Thymus (tissue), 11 donors: ENCODE results near the gene SPIN2A. TPM values are rescaled to one million over a fixed set of nuclear protein-coding genes. Genes with fewer than 3 reads are reported as not detected.
"Not testable (repeated sequence)": the region's sequence is repeated elsewhere in the genome, so short reads cannot be mapped to it uniquely, and the experiment has no call there.

Experiments used
- DNase-seq, 9 donors: peaks; one replicate each; pipeline ENCODE4 v3.0.0-alpha.2; 2013; ENCODE audit warnings: low spot score in 9 of 9, low read depth in 6 of 9, missing footprints in 1 of 9
- H3K27ac ChIP-seq, 2 donors: one replicate each; pipeline ENCODE4 v1.5.1; 2013; ENCODE audit warnings: control low read depth in 1 of 2, low read depth in 1 of 2, low read length in 1 of 2, mild to moderate bottlenecking in 1 of 2, moderate library complexity in 1 of 2
- H3K27me3 ChIP-seq, 2 donors: one replicate each; pipeline ENCODE4 v1.5.1; 2013; ENCODE audit warnings: low read length in 1 of 2; ENCODE audit not compliant: control insufficient read depth in 2 of 2, insufficient read depth in 1 of 2
- H3K36me3 ChIP-seq, 2 donors: one replicate each; pipeline ENCODE4 v1.5.1; 2013; ENCODE audit warnings: low read length in 1 of 2, mild to moderate bottlenecking in 1 of 2, moderate library complexity in 1 of 2; ENCODE audit not compliant: control insufficient read depth in 2 of 2, insufficient read depth in 2 of 2
- H3K4me1 ChIP-seq, 2 donors: one replicate each; pipeline ENCODE4 v1.5.1; 2013; ENCODE audit warnings: low read length in 2 of 2; ENCODE audit not compliant: control insufficient read depth in 2 of 2, insufficient read depth in 2 of 2
- H3K4me3 ChIP-seq, 2 donors: one replicate each; pipeline ENCODE4 v1.5.1; 2013; ENCODE audit warnings: low read length in 2 of 2, control low read depth in 1 of 2, mild to moderate bottlenecking in 1 of 2
- H3K9me3 ChIP-seq, 2 donors: one replicate each; pipeline ENCODE4 v1.5.1; 2013; ENCODE audit warnings: low read length in 1 of 2, mild to moderate bottlenecking in 1 of 2; ENCODE audit not compliant: control insufficient read depth in 2 of 2, insufficient read depth in 1 of 2
- WGBS: extraction: QIAGEN DNeasy Blood & Tissue Kit; methylation state at CpG from one replicate; pipeline ENCODE4 v1.1.7; 2013; 5-methylcytosine and 5-hydroxymethylcytosine counted together
- polyA plus RNA-seq: library from polyadenylated mRNA; stranded (reverse); fragments of 200-250 nt; gene quantifications from one replicate; pipeline ENCODE4 v1.2.3, GENCODE V29; 2013
- total RNA-seq: library from RNA; stranded (reverse); fragments of 120-200 nt; gene quantifications from one replicate; pipeline ENCODE4 v1.2.4, GENCODE V29; 2013
- donor health status: healthy.

SPIN2A gene
- total and polyA plus RNA-seq, 2 donors: 0.66 TPM

DNA sequence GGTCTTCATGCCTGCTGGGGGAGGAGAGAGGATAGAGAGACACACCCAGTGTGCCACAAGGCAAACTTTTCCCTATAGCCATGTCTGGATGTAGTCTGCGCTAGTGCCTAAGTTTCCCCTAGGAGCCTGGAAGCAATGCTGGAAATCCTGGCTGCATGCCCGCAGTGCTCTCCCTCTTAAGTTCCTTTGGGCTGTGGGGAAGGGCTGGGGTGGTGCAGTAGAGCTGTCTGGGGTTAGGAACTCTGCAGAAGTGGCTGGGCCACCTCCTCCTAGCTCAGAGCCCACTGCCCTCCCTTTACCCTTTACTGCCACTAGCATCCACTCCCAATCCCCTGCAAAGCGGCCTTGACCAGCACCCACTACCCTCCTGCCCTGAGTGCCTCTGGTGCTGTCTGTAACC lies 608 bp downstream of the SPIN2A start:
- H3K27ac ChIP-seq, H3K27me3 ChIP-seq, DNase-seq, H3K36me3 ChIP-seq, H3K4me1 ChIP-seq, H3K4me3 ChIP-seq, H3K9me3 ChIP-seq: not testable (repeated sequence)
- 78% methylated on average over 1 of the region's 3 CpGs for WGBS

DNA sequence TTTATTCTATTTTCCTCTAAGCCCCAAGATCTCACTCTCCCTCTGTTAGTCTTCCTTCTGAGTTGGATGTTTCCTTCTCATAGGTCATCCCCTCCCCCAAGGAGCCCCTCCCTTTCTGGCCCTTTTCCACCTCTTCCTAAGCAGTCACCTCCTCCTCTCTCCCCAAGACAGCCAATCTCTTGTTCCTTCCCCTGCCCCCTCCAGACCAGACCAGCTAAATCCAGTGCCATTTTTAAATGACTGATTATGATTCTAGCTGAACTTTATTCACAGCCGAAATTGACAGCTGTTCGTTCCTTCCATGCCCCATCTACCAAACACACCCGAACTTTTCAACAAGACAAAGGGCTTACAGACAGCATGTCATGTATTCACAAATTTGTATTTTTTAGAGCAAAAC lies 1.9 kb downstream of the SPIN2A start:
- no peaks in the 10 kb centered on the region for H3K36me3 ChIP-seq
- DNase-seq: no peak
- no peak overlapping the region for H3K4me3 ChIP-seq
- no peak overlapping the region for H3K27ac ChIP-seq
- no peaks in the 10 kb centered on the region for H3K4me1 ChIP-seq
- no peaks in the 10 kb centered on the region for H3K9me3 ChIP-seq
- no peaks in the 10 kb centered on the region for H3K27me3 ChIP-seq
- WGBS: 98% methylated on average over 3 of the region's 3 CpGs

DNA sequence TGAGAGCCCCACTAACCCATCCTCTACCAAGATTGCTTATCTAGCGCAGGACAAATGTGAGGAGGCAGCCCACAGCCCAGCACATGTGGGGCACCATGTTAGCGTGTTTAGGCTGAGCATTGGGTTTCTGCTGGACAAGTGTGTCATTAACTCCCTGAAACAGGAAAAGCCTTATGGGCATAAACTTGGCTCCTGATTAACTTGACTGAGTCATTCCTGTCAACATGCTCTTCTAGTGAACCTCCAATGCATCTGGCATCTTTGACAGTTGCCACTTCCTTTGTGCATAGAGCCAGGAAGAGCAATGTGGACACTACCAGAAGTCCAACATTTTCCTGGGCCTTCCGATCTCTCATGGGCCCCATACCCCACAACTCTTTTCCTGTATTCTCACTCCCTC lies 2.5 kb downstream of the SPIN2A start:
- WGBS: 100% methylated on average over 3 of the region's 3 CpGs
- H3K9me3 ChIP-seq: no peaks in the 10 kb centered on the region
- H3K27me3 ChIP-seq: no peaks in the 10 kb centered on the region
- H3K27ac ChIP-seq: no peak overlapping the region
- DNase-seq: no peak
- H3K4me1 ChIP-seq: no peaks in the 10 kb centered on the region
- H3K4me3 ChIP-seq: no peak overlapping the region
- H3K36me3 ChIP-seq: no peaks in the 10 kb centered on the region

DNA sequence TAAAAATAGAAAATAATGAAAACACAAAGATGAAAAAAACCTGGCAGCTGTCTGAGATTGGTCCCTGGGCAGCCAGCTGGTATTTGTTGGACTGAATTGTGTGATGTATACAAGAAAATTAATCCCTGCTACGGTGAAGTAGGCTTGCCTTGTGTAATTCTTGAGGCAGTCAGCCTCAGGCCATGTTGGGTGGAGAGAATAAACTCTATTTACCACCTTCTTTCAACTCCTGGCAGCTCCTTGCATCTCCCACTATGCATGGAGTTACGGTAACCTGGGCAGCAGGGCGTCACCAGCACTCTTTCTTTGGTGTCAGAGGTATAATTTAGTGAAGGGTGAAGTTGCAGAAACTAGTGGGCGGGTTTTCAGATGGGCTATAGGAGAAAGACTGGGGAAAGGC lies 3.5 kb downstream of the SPIN2A start:
- Histone ChIP-seq H3K4me3 (no peak overlapping the region), H3K36me3 (no peaks in the 10 kb centered on the region), H3K4me1 (no peaks in the 10 kb centered on the region), H3K27me3 (no peaks in the 10 kb centered on the region), H3K9me3 (no peaks in the 10 kb centered on the region), H3K27ac (no peak overlapping the region)
- WGBS: 98% methylated on average over 4 of the region's 4 CpGs
- no peak for DNase-seq

DNA sequence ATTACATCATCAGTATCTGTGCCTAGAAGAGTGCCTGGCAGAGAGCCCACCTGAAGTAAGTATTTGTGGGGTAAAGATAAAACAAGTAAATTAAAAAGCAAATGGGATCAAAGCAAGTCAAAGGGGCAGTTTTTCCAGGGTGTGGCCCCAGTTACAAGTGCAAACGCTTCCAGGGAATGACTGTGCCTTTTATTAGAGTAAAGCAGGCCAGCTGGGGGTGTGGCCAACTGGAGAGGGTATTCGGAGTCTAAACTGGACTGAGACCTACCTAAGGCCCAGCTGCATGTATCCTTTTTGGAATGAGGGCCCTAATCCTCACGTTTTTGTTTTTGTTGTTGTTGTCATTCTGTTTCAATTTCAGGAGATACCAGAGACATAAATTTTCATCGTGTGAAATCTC lies 3.9 kb downstream of the SPIN2A start:
- 92% methylated on average over 4 of the region's 4 CpGs for WGBS
- not testable (repeated sequence) for H3K9me3 ChIP-seq, H3K4me1 ChIP-seq, H3K4me3 ChIP-seq, H3K27me3 ChIP-seq, H3K36me3 ChIP-seq, DNase-seq, H3K27ac ChIP-seq

DNA sequence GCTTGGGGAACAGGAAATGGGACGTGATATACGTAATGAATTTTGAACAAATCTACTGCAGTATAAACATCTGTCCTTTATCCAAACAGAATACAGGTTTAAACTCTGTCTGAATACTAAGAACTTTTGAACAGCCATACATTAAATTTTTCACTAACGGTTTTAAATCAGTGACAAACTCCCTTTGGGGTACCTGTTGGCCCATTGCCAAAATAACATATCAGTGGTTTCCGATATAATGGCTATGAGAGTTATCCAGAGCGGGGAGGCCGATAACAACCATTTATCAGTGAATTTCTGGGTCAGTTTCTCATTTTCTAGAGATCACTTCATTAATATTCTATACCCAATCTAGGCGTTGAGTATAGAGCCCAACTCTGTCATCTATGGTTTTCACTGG lies 5.2 kb downstream of the SPIN2A start:
- Histone ChIP-seq H3K27ac (no peak overlapping the region), H3K27me3 (no peaks in the 10 kb centered on the region), H3K36me3 (no peaks in the 10 kb centered on the region), H3K4me3 (no peak overlapping the region), H3K4me1 (no peaks in the 10 kb centered on the region), H3K9me3 (no peaks in the 10 kb centered on the region)
- no peak for DNase-seq
- WGBS: 98% methylated on average over 7 of the region's 7 CpGs

DNA sequence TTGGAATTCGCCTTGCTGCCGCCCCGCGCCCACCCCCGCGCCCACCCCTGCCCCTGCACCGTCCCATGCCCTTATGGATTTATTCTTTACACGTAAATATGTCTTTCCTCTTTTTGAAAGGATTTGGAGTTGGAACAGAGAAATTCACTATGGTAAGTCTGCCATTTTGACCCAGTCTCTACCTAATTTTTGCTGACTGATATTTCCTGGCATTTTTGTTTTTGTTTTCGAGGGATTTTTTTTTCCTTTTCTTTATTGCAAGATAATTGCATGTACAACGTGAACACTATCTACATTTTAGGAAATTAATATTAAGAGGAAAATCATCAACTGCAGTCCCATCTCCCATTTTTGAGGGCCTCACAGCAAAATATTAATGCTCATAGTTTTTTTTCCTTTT lies 15.4 kb downstream of the SPIN2A start:
- Histone ChIP-seq H3K4me1 (no peaks in the 10 kb centered on the region), H3K36me3 (no peaks in the 10 kb centered on the region), H3K27me3 (no peaks in the 10 kb centered on the region), H3K4me3 (peak overlapping the region; percentile 65 to 66), H3K27ac (no peak overlapping the region), H3K9me3 (no peaks in the 10 kb centered on the region)
- no peak for DNase-seq
- under 1% methylated on average over 10 of the region's 10 CpGs for whole genome bisulfite sequencing

DNA sequence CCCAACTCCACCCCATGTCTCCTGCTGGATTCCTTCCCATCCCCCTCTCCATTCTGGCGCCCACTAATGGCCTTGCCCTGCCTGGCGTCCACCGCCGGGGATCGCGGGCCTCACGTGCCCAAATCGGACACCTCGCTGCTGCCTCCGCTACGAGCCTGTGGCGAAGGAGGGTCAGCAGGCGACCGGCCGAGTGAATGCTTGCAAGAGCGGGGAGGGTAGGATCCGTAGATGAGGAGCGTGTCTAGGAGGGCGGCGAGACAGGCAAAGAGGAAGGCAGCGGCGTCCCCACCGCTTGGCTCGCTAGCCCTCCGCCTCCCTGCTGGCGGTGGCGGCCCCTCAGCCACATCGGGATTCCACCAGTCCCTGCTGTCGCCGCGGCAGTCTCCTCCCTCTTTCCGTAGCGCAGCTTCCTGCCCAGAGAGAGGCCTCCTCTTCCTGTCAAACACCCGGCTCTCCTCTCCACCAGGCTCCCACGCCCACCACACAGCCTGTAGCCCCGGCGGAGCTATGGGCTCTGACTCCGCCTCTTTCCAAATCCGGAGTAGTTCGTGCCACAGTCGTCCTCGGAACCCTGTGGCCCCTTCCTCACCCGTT lies 15.9 kb downstream of the SPIN2A start, which contains the start of gene SPIN2B:
Gene SPIN2B, minus strand, starts transcription at position 387 of the 594 bp plus-strand sequence.
- Histone ChIP-seq H3K9me3 (no peaks in the 10 kb centered on the region), H3K27ac (peak within 1 kb of the TSS; percentile 3 to 55), H3K4me1 (no peaks in the 10 kb centered on the region), H3K36me3 (no peaks in the 10 kb centered on the region), H3K4me3 (peak within 1 kb of the TSS; percentile 65 to 66), H3K27me3 (no peaks in the 10 kb centered on the region)
- WGBS: under 1% methylated on average over 42 of the region's 43 CpGs
- DNase-seq: peak; percentile 43 to 87 (median 66)

DNA sequence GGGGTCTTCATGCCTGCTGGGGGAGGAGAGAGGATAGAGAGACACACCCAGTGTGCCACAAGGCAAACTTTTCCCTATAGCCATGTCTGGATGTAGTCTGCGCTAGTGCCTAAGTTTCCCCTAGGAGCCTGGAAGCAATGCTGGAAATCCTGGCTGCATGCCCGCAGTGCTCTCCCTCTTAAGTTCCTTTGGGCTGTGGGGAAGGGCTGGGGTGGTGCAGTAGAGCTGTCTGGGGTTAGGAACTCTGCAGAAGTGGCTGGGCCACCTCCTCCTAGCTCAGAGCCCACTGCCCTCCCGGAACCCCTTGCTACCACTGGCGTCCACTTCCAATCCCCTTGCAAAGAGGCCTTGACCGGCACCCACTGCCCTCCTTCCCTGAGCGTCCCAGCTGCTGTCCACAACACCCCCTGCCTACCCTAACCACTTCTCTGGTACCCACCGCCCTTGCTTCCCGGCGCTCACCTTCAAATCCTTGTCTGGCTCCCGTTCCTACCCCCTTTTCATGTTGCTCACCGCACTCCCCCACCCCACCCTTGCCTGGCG lies 16.5 kb downstream of the SPIN2A start:
- H3K27me3 ChIP-seq: not testable (repeated sequence)
- WGBS: 6% methylated on average over 10 of the region's 12 CpGs

More for the DNA sequence above, 16.5 kb downstream of the SPIN2A start:
- H3K9me3 ChIP-seq, H3K4me1 ChIP-seq, H3K27ac ChIP-seq, DNase-seq, H3K36me3 ChIP-seq: not testable (repeated sequence)
- peak overlapping the region; percentile 65 to 66 for H3K4me3 ChIP-seq
